Body of pancreas (tissue), 4 donors: ENCODE data around the gene ADD1.
A peak's percentile ranks its signal among the peaks of the same experiment; 100 is the strongest.

ENCODE experiments used
- CTCF ChIP-seq, 7 experiments: fragments of 450-650 bp in 4 of 7; fragments of 200-600 bp in 3 of 7; sonication (generic) in 3 of 7; IDR thresholded peaks; one replicate each; pipeline ENCODE4 v1.5.1; 2016 to 2019; ENCODE audit warnings: antibody characterized with exemption in 7 of 7
- POLR2A ChIP-seq, 3 donors: fragments of 450-650 bp; IDR thresholded peaks; one replicate each; pipeline ENCODE4 v1.6.1; 2016; ENCODE audit warnings: antibody characterized with exemption in 3 of 3, mild to moderate bottlenecking in 2 of 3

- TF ChIP-seq CTCF (IDR thresholded peaks at IDR 0.05) (peak in 3 of 7 experiments; percentile 11 to 51 (median 50)), POLR2A (IDR thresholded peaks at IDR 0.05) (peak; percentile 81 to 91 (median 84))
Measured at GRCh38 chr4:2934813-2935761, 91.4 kb downstream of the ADD1 start.
